AML-193 (cell line): ENCODE data around the gene CACTIN.
"Not testable (repeated sequence)": the region's sequence is repeated elsewhere in the genome, so short reads cannot be mapped to it uniquely, and the experiment has no call there.

Experiments used
- DNase-seq, 2 experiments: peaks; one replicate each; lab custom pipeline; 2025; lab: John Stamatoyannopoulos, UW

CACTIN gene

DNA sequence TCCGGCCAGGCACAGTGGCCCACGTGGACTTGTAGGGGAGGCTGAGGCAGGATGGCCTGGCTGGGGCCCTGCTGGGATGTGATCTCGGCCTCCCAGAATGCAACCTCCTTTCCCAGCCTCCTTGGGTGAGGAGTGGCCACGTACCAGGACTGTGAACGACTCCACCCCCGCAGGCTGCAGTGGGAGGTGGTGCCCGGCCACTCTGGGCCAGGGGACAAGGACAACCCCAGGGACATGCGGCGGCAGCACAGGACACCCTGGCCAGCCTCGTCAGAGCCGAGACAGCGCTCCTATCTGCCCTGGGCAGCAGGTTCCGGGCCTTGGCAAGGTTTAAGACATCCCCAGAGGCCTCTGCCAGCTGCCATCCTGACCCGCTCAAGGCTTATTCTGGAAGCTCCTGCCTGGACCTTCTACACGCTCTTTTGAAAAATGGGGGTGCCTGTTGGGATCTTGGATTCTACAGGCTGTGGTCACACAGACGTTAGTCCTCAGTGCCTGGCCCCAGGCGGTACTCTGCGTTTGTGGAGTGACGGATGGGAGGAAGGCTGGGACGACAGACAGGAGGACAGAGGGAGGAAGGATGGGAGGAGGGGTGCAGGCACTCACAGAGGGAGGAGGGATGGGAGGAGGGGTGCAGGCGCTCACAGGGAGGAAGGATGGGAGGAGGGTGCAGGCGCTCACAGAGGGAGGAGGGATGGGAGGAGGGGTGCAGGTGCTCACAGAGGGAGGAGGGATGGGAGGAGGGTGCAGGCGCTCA, 19.9 kb upstream of the CACTIN start:
- DNase-seq = no peak

DNA sequence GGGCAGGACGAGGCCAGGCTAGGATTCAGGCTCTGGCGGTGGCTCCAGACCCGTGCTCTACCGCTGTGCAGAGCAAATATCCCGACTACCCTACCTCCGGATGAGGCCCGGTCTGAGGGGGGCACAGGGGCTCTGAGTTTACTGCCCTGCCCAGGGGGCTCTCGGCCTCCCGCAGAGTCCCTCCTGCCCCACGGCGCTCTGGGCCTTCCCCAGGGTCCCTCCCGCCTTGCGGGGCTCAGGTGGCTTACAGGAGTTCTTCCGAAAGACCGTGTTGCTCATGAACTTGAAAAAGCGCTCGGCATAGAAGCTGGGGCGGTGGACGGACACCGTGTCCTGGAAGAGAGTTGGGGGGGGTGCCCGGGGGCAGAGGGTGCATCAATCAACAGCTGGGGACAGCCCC, 19.1 kb upstream of the CACTIN start:
- DNase-seq = no peak

DNA sequence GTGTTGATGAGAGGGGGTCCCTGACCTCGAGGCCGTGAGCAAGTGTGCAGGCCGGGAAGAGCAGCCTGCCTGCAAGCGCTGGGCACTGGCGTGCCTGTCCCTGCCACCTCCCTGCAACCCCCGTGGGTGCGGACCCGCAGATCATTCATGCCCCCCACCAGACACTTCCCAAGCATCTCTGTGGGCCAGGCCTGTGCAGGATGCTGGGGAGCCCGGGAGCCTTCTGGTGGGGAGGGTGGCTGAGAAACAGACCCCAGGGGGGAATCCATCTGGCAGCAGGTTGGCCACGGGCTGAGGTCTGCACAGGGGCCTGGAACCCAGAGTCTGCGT, 18.4 kb upstream of the CACTIN start:
- DNase-seq = no peak

DNA sequence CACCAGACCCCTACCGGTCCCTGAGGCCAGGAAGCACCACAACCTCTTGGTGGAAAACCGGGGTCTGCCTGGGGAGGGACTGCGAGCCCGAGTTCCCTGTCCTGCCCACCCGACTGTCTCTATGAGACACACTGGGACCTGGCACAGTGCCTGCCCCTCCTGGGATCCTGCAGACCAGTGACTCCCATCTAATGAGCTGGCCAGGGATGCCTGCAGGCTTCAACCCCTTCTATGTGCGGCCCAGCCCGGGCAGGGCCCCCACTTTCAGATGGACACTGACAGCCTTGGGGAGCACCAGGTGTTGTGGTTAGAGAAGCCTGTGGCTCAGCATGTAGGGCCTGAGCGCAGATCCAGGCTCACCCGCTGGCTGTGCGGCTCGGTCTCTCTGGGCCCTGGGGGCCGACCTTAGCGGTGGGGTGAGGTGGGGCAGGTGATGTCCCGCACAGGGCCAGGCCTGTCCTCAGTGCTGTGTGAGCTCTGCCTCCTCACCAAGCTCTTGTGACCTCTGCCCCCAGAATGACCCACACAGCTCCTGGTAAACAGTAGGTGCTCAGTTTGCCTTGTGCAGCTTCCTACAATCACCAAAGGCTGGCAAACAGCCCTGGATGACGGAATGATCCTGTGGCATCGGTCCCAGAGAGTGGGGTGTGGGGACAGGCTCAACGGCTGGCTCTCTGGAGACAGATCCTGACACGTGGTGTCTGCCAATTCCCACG, 17.9 kb upstream of the CACTIN start:
- no peak for DNase-seq

DNA sequence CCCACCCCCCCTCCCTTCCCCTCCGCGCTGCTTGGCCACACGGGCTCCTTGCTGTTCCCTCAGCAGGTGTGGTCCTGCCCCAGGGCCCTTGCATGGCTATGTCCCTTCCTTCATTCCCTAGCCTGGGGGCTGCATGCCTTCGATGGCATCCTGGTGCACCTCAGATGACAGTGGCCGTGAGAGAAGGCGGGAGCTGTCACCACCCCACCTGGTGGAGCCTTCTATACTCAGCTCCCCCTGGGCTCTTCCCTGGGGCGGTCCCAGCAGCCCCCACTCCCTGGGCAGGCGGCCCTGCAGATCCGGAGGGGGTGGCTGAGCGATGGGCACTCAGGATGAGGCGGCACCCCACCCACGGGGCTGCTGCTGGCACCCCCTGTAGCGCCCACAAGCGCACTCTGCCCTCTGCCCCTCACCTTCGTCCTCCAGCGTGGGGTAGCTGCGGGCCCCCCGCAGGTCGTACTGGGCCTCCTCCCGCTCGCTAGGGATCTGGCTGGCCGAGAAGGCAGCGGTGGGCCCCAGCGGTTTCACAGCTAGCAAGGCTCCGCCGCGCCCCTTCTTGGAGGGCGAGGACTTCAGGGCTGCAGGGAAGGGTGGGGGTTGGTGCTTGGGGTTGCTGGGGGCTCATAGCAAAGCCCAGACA, 17.2 kb upstream of the CACTIN start:
- no peak for DNase-seq

DNA sequence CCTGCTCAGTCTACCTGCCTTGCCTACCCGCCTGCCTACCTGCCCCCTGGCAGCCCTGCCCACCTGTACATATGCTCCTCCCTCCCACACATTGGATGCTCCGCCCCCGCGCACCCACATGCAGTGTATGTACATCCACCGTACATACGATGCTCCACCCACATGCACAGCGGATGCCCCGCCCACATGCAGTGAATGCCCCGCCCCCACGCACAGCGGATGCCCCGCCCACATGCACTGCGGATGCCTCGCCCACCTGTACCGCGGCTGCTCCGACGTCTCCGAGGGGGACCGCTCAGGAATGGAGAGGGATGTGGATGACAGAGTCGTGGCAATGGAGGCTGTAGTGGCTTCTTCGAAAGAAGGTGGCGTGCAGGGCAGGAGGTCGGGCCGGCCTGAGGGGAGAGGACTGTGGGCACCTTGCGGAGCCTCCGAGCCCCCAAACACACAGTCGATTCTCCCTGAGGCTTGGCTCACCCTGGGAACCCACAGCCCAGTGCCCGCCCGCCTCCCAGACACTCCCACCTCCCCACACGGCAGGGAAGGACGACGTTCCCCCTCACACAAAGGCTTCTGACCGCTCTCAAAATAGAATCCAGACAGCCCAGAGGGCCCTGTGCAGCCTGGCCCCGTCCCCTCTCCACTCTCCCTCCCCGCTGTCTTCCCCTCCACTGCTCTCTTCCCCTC, 16.5 kb upstream of the CACTIN start:
- DNase-seq = no peak

DNA sequence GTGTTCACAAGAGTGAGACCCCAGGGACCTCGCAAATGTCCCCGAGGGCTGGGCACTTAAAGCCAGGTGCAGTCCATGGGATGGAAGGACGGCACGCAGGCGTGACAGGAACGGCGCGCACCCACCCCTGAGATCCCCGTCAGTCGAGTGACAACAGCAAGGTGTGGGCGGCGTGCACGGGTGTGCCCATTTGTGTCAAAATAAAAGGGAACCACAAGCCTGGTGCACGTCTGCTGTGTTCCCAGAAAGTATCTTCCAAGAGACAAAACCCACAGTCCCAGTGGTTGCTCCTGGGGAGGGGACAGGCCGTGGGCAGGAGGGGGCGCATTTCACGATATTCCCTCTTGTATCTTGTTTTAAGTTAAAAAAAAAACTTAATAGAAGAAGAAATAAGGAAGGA, 15.7 kb upstream of the CACTIN start:
- DNase-seq = no peak

- no peak for DNase-seq
These were observed 15.1 kb upstream of the CACTIN start for GRCh38 chr19:3641515-3642269.

- no peak for DNase-seq
These were observed 12.9 kb upstream of the CACTIN start for GRCh38 chr19:3639479-3639878.

DNA sequence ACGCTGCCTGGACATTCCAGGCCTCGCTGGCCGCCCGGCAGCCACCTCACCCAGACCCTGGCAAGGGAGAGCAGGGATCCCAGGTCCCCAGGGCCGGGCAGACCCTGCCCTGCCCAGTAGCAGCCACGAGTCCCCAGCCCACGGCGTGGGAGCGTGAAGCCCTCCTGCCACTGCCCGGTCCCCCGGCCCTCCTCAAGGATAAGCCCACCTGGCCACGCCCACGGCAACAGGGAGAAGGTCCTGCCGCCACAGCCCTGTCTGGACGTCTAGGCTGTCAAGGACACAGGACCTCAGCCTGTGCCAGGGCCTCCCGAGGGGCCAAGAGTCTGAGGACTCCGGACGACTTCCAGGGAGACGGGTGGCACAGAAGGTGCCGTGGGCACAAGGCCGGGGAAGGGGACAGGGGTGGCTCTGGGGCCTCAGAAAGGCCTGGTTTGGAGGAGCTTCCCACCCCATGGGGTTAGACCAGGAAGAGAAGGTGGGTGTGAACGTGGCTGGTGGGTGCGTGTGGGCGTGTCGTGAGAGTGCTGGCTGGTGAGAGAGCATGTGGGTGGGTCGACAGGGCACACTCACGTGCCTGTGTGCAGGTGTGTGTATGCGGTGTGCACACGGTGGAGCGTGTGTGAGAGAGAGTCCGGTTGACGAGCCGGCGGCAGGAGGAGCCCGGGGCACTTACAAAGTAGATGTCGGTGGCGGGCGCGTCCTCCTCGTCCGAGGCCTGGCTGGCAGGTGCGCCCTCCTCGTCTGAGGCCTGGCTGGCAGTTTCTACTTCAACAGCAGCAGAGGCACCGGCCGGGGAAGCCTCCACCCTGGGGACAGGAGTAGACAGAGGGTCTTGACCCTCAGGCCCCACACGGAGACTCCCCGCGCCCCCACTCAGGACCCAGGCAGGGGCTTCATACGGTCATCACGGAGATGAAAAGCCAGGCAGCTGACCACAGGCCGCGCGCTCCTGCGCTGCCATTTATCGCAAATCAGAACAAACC, 11.9 kb upstream of the CACTIN start:
- no peak for DNase-seq

- no peak for DNase-seq
These were observed 11.0 kb upstream of the CACTIN start for GRCh38 chr19:3637621-3638020.

DNA sequence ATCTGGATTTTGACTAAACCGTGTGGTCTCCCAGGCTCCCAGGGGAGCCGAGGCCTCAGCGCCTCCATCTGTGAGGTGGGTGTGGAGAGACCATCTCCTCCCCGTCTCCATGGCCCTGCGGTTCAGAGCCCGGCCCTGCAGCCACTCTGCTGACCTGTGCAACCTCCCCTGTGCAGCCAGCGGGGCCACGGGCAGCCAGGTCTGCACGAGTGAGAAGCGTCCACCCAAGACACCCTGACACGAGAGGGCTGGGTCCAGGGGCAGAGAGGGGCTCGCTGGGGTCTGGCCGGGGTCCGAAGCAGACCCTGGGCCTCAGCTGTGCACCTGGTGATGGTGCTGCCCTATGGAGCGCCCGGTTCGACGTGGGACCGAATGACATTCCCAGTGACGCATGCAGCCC, 10.4 kb upstream of the CACTIN start:
- no peak for DNase-seq

- no peak for DNase-seq
These were observed 9.9 kb upstream of the CACTIN start for GRCh38 chr19:3636506-3636905.

DNA sequence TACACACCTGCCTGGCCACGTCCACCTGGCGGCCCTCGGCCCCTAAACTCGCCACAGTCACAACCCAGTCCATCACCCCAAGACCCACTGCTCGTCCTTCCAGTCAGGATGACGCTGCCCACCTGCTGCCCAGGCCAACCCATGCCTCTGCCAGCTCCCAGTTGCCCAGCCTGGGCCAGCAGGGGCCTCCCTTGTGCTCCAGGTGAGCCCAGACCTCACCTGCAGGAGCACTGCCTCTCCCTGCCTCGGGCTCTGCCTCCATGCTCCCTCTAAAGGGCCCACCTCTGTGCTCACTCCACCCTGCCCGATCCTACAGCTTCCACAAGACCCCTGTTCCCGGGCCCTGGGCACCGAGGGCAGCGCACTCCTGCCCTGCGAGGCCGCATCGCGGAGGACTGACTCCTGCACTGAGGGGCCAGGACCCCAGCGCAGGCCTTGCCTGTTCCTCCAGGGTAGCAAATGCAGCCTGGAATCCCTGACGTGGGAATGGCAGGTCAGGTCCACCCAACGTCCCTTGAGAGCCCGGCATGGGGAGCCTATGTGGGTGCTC, 8.0 kb upstream of the CACTIN start:
- DNase-seq = no peak

DNA sequence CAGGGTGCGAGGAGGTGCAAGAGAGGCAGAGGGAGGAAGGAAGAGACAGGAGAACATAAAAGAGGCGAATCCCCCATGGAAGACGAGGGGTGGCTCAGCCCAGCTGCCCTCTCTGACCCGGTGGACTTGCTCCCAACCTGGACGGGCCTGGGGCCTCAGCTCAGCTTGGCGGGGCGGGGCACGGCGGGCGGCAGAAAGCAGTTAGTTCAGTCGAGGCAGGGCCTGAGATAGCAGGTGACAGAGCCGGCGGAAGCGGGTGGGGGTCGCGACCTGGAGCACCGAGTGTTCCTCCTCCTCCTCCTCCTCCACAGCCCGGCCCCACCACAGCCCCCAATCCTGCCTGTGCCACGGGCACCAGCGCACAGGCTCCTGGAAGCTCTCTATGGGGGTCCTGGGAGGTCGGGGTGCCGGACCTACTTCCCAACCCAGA, 7.0 kb upstream of the CACTIN start:
- DNase-seq = no peak

DNA sequence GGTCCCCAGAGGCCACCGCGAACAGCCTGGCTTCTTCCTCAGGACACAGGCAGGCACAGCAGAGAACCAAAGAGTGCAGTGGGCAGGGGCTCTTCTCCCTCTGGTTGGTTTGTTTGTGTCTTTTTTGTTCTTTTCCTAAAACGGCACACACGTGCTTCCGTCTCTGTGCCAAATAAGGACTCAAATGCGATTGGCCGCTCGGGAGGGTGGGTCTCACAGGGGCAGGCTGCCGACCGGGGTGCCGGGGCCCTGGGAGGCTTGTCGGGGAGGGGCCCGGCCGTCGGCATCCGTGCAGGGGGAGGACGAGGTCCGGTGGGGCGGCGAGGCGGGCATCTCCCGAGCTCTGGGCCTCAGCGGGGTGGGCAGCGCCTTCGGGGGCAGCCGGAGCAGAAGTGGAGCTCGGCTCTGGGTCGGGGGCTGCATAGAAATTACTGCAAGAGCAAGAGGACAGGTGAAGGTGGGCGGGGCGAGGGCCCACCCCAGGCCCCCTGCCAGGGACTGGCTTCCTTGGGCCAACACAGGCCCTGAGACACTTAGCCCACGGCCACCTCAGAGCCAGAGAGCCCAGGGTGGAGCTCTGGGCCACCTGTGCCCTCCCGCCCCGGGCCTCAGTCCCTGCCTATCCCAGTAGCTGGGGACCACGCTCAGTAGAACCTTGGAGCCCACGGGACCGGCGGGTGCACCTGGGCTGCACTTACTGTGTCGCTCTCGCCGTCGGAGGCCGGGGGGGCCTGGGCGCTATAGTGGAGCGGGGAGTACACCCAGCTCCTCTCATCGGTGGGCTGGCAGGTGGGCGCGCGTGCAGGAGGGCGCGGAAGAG, 6.4 kb upstream of the CACTIN start:
- no peak for DNase-seq

DNA sequence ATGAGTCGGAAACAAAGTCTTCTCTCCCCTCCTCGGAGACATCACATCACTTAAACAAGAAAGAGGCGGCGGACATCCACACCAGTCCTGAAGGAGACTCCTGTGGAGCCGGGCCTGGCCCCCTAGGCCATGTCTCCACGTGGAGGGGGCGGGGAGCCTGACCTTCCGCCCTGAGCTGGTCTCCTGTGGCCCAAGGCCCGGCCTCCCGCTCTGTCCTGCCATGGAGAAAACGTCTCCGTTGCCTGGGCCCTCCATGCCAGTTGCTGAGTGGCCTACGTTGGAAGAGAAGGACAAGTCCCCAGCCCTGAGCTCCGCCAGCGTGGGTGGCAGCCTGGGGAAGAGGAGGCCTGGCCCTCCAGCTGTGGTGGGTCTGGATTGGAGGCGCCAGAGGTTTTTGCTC, 5.5 kb upstream of the CACTIN start:
- no peak for DNase-seq

GRCh38 chr19:3631053-3631861, 4.7 kb upstream of the CACTIN start:
- DNase-seq = no peak

GRCh38 chr19:3628766-3629165, 2.2 kb upstream of the CACTIN start:
- not testable (repeated sequence) for DNase-seq
